IMR-90 (cell line): ENCODE measurements around the gene HSF2BP. TPM values are rescaled to one million over a fixed set of nuclear protein-coding genes. Genes with fewer than 3 reads are reported as not detected.
A peak's percentile ranks its signal among the peaks of the same experiment; 100 is the strongest.

Experiments
- ATAC-seq: fragments of 200-7000 bp; cut with Tn5 transposase; 2 replicates; pipeline ENCODE4 v1.9.1; 2020; ENCODE audit warnings: low read depth, mild to moderate bottlenecking, moderate library complexity
- BruUV-seq: library from RNA; stranded (reverse); fragments of 400-500 nt; replicated peaks from 2 replicates; lab custom pipeline; 2021; lab: Mats Ljungman, UMichigan
- CTCF ChIA-PET: fragments of 300-600 bp; formaldehyde crosslinking; extraction: SDS; loops from one replicate; lab custom pipeline; 2021; ENCODE audit warnings: antibody characterized with exemption; lab: Yijun Ruan, JAX
- POLR2A ChIA-PET: fragments of 300-600 bp; sonication (Branson Sonifier 250); formaldehyde crosslinking; loops from one replicate; lab custom pipeline; 2022; ENCODE audit warnings: antibody characterized with exemption; ENCODE audit not compliant: unreplicated experiment; lab: Charles Lee
- DNase-seq: peaks from one replicate; pipeline ENCODE4 v3.0.0; 2013
- H2AFZ ChIP-seq: replicated peaks from 2 replicates; pipeline ENCODE3; 2013; ENCODE audit warnings: low read length, mild to moderate bottlenecking; ENCODE audit not compliant: poor library complexity
- H2AK5ac ChIP-seq: 2 replicates; pipeline ENCODE4 v1.6.1; 2013; ENCODE audit warnings: low read depth, low read length, inconsistent platforms
- H2AK9ac ChIP-seq: replicated peaks from 2 replicates; pipeline ENCODE3; 2013; ENCODE audit warnings: mild to moderate bottlenecking, low read depth, low read length, moderate library complexity; ENCODE audit not compliant: poor library complexity
- H2BK120ac ChIP-seq: 2 replicates; pipeline ENCODE4 v1.6.1; 2013; ENCODE audit warnings: low read depth, low read length, inconsistent platforms
- H2BK15ac ChIP-seq: 3 replicates; pipeline ENCODE4 v1.6.1; 2013; ENCODE audit warnings: low read depth, low read length, inconsistent platforms
- H2BK20ac ChIP-seq: 2 replicates; pipeline ENCODE4 v1.6.1; 2013; ENCODE audit warnings: low read depth, mild to moderate bottlenecking, inconsistent platforms, low read length, moderate library complexity
- H2BK5ac ChIP-seq: 2 replicates; pipeline ENCODE4 v1.6.1; 2013; ENCODE audit warnings: mild to moderate bottlenecking, low read depth, low read length, inconsistent platforms; ENCODE audit not compliant: poor library complexity, severe bottlenecking
- H3K14ac ChIP-seq: replicated peaks from 2 replicates; pipeline ENCODE4 v1.6.1; 2013; ENCODE audit warnings: low read depth, low read length, inconsistent platforms
- H3K18ac ChIP-seq: 2 replicates; pipeline ENCODE4 v1.6.1; 2013; ENCODE audit warnings: low read depth, low read length, control low read depth
- H3K23ac ChIP-seq: 2 replicates; pipeline ENCODE4 v1.6.1; 2013; ENCODE audit warnings: low read depth, low read length, inconsistent platforms
- H3K27ac ChIP-seq: 2 replicates; pipeline ENCODE4 v1.5.1; 2013; ENCODE audit warnings: mild to moderate bottlenecking, control low read depth, low read length; ENCODE audit not compliant: insufficient read depth
- H3K27me3 ChIP-seq: 2 replicates; pipeline ENCODE4 v1.6.1; 2013; ENCODE audit warnings: low read length; ENCODE audit not compliant: control insufficient read depth, insufficient read depth
- H3K36me3 ChIP-seq: 2 replicates; pipeline ENCODE4 v1.6.1; 2013; ENCODE audit warnings: low read length, mixed read lengths; ENCODE audit not compliant: control insufficient read depth, insufficient read depth
- H3K4ac ChIP-seq: 2 replicates; pipeline ENCODE4 v1.6.1; 2013; ENCODE audit warnings: low read depth, low read length, inconsistent platforms
- H3K4me1 ChIP-seq: 2 replicates; pipeline ENCODE4 v1.6.1; 2013; ENCODE audit warnings: low read length, mixed read lengths; ENCODE audit not compliant: control insufficient read depth, insufficient read depth
- H3K4me2 ChIP-seq: 2 replicates; pipeline ENCODE4 v1.6.1; 2013; ENCODE audit warnings: low read depth, mild to moderate bottlenecking, control low read depth, low read length, moderate library complexity
- H3K4me3 ChIP-seq: 2 replicates; pipeline ENCODE4 v1.5.1; 2013; ENCODE audit warnings: low read depth, mild to moderate bottlenecking, control low read depth, low read length, moderate library complexity; ENCODE audit not compliant: insufficient read depth
- H3K56ac ChIP-seq: 2 replicates; pipeline ENCODE4 v1.6.1; 2013; ENCODE audit warnings: low read length, inconsistent platforms; ENCODE audit not compliant: insufficient read depth; ENCODE audit errors: extremely low read depth
- H3K79me1 ChIP-seq, 2 experiments: 2 replicates each; pipeline ENCODE4 v1.6.1; 2013; ENCODE audit warnings: low read length in 2 of 2, inconsistent platforms in 1 of 2, low read depth in 1 of 2
- H3K9ac ChIP-seq: 2 replicates; pipeline ENCODE4 v1.6.1; 2013; ENCODE audit warnings: low read depth, low read length, control low read depth
- H3K9me1 ChIP-seq: 2 replicates; pipeline ENCODE4 v1.6.1; 2013; ENCODE audit warnings: low read length, inconsistent platforms; ENCODE audit not compliant: insufficient read depth
- H3K9me3 ChIP-seq: 2 replicates; pipeline ENCODE4 v1.6.1; 2013; ENCODE audit warnings: low read length; ENCODE audit not compliant: control insufficient read depth, insufficient read depth
- H4K20me1 ChIP-seq: 2 replicates; pipeline ENCODE4 v1.6.1; 2013; ENCODE audit warnings: low read length, inconsistent platforms; ENCODE audit not compliant: insufficient read depth
- H4K5ac ChIP-seq: 2 replicates; pipeline ENCODE4 v1.6.1; 2013; ENCODE audit warnings: mild to moderate bottlenecking, low read depth, low read length, control low read depth
- H4K8ac ChIP-seq, 2 experiments: 2 replicates each; pipeline ENCODE4 v1.6.1; 2013; ENCODE audit warnings: low read depth in 2 of 2, low read length in 2 of 2, control low read depth in 1 of 2, inconsistent platforms in 1 of 2
- H4K91ac ChIP-seq: 2 replicates; pipeline ENCODE4 v1.6.1; 2013; ENCODE audit warnings: low read depth, low read length, inconsistent platforms; ENCODE audit not compliant: insufficient read depth
- CEBPB ChIP-seq: IDR thresholded peaks from 2 replicates; pipeline ENCODE4 v1.6.1; 2012; ENCODE audit warnings: low read depth, low read length, improper control_type of control experiment
- CHD1 ChIP-seq: IDR thresholded peaks from 2 replicates; pipeline ENCODE4 v1.6.1; 2012; ENCODE audit warnings: low read depth, low read length, improper control_type of control experiment
- FOS ChIP-seq: fragments of 150-350 bp; IDR thresholded peaks from 2 replicates; pipeline ENCODE4 v1.6.1; 2016; ENCODE audit warnings: low read depth, low read length
- MAFK ChIP-seq: IDR thresholded peaks from 2 replicates; pipeline ENCODE4 v1.6.1; 2012; ENCODE audit warnings: low read depth, low read length, improper control_type of control experiment
- POLR2A ChIP-seq: IDR thresholded peaks from 2 replicates; pipeline ENCODE4 v1.6.1; 2012; ENCODE audit warnings: mild to moderate bottlenecking, low read depth, low read length
- RAD21 ChIP-seq: IDR thresholded peaks from 2 replicates; pipeline ENCODE4 v1.6.1; 2012; ENCODE audit warnings: low read length, improper control_type of control experiment
- RCOR1 ChIP-seq: IDR thresholded peaks from 2 replicates; pipeline ENCODE4 v1.6.1; 2012; ENCODE audit warnings: mild to moderate bottlenecking, low read length, improper control_type of control experiment; ENCODE audit not compliant: insufficient replicate concordance
- WGBS, 2 experiments: methylation state at CpG; one replicate each; pipeline versions ENCODE4 v1.1.5 to v1.1.7; 2013; ENCODE audit warnings: missing lambda C conversion rate in 2 of 2; ENCODE audit not compliant: insufficient read length in 1 of 2; ENCODE audit errors: extremely low coverage in 2 of 2; 5-methylcytosine and 5-hydroxymethylcytosine counted together
- dilution Hi-C: fragments of 300-500 bp; cut with HindIII; formaldehyde crosslinking; loops from one replicate; pipeline ENCODE4 v1.14.3; 2018; ENCODE audit warnings: low sequenced_read_pairs; ENCODE audit not compliant: unreplicated experiment
- in situ Hi-C: fragments of 300-500 bp; cut with MboI; formaldehyde crosslinking; loops from 3 replicates; pipeline ENCODE4 v1.14.3; 2019; ENCODE audit warnings: low sequenced_read_pairs, inconsistent platforms, mixed read lengths
- intact Hi-C: fragments of 100-400 bp; cut with micrococcal nuclease; formaldehyde crosslinking; loops from 2 replicates; pipeline ENCODE4 v1.10.0; 2022
- polyA plus RNA-seq, 3 experiments: library from polyadenylated mRNA; depleted of rRNA; stranded (reverse); fragments of >200 nt; gene quantifications; 2 replicates each; pipeline ENCODE4 v1.2.3, GENCODE V29; 2012; ENCODE audit warnings: low replicate concordance in 1 of 3
- total RNA-seq: library from RNA; depleted of rRNA; stranded (reverse); fragments of >200 nt; gene quantifications from 2 replicates; pipeline ENCODE4 v1.2.3, GENCODE V29; 2012

HSF2BP gene
- total and polyA plus RNA-seq, 2 of the 4 experiments (the other 2 are of a cell fraction) = 0.87 to 0.90 TPM

- Histone ChIP-seq H2BK20ac (peak overlapping the region; percentile 89), H3K9ac (no peak overlapping the region), H3K36me3 (no peaks in the 10 kb centered on the region), H3K9me1 (peaks cover 12% of the 10 kb centered on the region), H4K91ac (peak overlapping the region; percentile 75), H3K18ac (peak overlapping the region; percentile 38), H3K4me2 (peak overlapping the region; percentile 63; the same call in 1 of the 2 replicates), H3K27ac (peak overlapping the region; percentile 59), H3K56ac (peak overlapping the region; percentile 46; the same call in 1 of the 2 replicates), H2BK15ac (no peak overlapping the region; the same call in 1 of the 3 replicates), H2BK120ac (peak overlapping the region; percentile 93), H3K23ac (0 out of 2 replicates have a peak overlapping the region, but pooled peaks have one; percentile 50), H3K14ac (no peak overlapping the region; the same call in 1 of the 2 replicates), H3K27me3 (no peaks in the 10 kb centered on the region), H4K8ac (peak overlapping the region; percentile 38 to 81; a peak in 3 of 4 replicates), H3K79me1 (no peaks in the 10 kb centered on the region), H3K4me3 (no peak overlapping the region), H2AK9ac (no peak overlapping the region), H4K20me1 (no peaks in the 10 kb centered on the region), H3K4me1 (peaks cover 29% of the 10 kb centered on the region), H3K4ac (peak overlapping the region; percentile 86), H2AFZ (no peak overlapping the region), H3K9me3 (no peaks in the 10 kb centered on the region), H4K5ac (peak overlapping the region; percentile 33), H2AK5ac (peak overlapping the region; percentile 57; the same call in 1 of the 2 replicates), H2BK5ac (peak overlapping the region; percentile 87)
- ChIA-PET CTCF (interaction anchor here (0.6 kb wide), 1 partner anchor 11 kb away, joined by 3 read pairs; no protein-coding TSS in a partner anchor), POLR2A (no interaction called here)
- no CpG with 5 or more reads among the region's 7 CpGs for WGBS, 2 experiments
- intact Hi-C loops = loop anchor here (1.0 kb wide), 1 partner anchor 12 kb away; no protein-coding TSS in a partner anchor
- peak; percentile 87 for DNase-seq
- in situ Hi-C loops = no loop called here
- dilution Hi-C loops = no loop called here
- ATAC-seq = peak; percentile 61
- BruUV-seq = no TSS peak
- TF ChIP-seq MAFK (peak; percentile 57), CHD1 (no peak), RAD21 (0 out of 2 replicates have a peak, but pooled peaks have one; percentile 23), FOS (peak; percentile 76), CEBPB (peak; percentile 80), RCOR1 (peak; percentile 63), POLR2A (no peak)
These were observed 60.7 kb downstream of the HSF2BP start for GRCh38 chr21:43598416-43599120.
